HL-60 (cell line): ENCODE data around the gene DPP6.

Experiments
- DNase-seq, 2 experiments: peaks; one replicate each; pipeline ENCODE4 v3.0.0-alpha.2; 2010 to 2020; ENCODE audit warnings: low read depth in 1 of 2, low spot score in 1 of 2
- H3K27ac ChIP-seq: fragments of 250-450 bp; sonication (Bioruptor Pico); replicated peaks from 2 replicates; pipeline ENCODE4 v1.5.1; 2020; ENCODE audit warnings: mild to moderate bottlenecking, moderate library complexity
- H3K27me3 ChIP-seq: fragments of 250-450 bp; sonication (Bioruptor Pico); 2 replicates; pipeline ENCODE4 v1.5.1; 2021; ENCODE audit warnings: mild to moderate bottlenecking, moderate library complexity; ENCODE audit not compliant: insufficient read depth, poor library complexity, severe bottlenecking
- H3K4me3 ChIP-seq: replicated peaks from 2 replicates; pipeline ENCODE4 v1.5.1; 2011; ENCODE audit warnings: mild to moderate bottlenecking, control low read depth, low read length; ENCODE audit not compliant: insufficient read depth
- GABPA ChIP-seq: IDR thresholded peaks from 2 replicates; pipeline ENCODE4 v1.6.1; 2012; ENCODE audit warnings: low read depth
- POLR2AphosphoS5 ChIP-seq: IDR thresholded peaks from 2 replicates; pipeline ENCODE4 v1.6.1; 2012; ENCODE audit warnings: low read depth
- REST ChIP-seq: IDR thresholded peaks from 2 replicates; pipeline ENCODE4 v1.6.1; 2012; ENCODE audit warnings: low read depth; ENCODE audit not compliant: insufficient replicate concordance
- SPI1 ChIP-seq: IDR thresholded peaks from 2 replicates; pipeline ENCODE4 v1.6.1; 2012; ENCODE audit warnings: low read depth, mild to moderate bottlenecking, borderline replicate concordance
- TF ChIP-seq, protein P1 (sequence below): IDR thresholded peaks from one replicate; pipeline ENCODE4 v1.5.1; 2011; ENCODE audit warnings: low read length, control low read depth, inconsistent platforms; ENCODE audit not compliant: insufficient read depth

Gene DPP6

DNA sequence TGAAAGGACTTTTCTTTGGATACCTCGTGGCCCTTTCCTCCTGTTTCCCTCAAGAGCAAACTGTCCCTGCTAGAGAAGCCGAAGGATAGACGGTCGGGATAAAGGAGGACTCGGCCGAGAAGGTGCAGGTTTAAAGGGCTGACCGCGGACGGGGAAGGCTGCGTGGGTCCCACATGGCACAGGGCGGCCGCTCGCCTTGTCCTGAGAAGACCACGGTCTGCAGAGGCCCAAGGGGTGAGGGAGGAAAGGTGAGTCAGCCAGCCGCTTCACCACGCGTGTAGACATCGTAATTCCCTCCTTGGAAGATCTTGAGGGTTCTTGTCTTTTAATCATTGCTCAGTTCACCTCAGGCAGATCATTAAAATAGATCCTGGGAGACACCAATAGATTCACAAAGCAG is 253.8 kb downstream of the DPP6 start:
- H3K4me3 ChIP-seq, result no peak overlapping the region
- no peak for TF ChIP-seq REST
- no peak for TF ChIP-seq SPI1
- H3K27me3 ChIP-seq, result peaks cover 3% of the 10 kb centered on the region
- H3K27ac ChIP-seq, result no peak overlapping the region
- no peak for DNase-seq

DNA sequence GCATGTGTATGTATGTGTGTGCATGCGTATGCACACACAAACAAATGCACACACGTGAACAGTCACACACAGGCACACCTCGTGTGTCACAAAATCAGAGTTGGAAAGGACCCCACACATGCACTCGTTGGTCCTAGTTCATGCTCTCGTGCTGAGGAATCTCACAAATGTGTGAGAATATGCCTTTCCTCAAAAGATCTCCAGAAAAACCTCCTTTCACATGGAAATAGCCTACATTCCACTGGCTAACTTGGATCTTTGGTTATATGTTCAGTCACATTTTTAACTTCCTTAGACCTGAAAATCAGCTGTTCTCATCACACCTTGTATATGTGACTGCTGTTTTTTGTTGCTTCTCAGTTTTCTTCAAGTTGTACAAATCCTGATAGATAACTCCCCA is 256.7 kb downstream of the DPP6 start:
- DNase-seq, result no peak
- Histone ChIP-seq H3K4me3 (no peak overlapping the region), H3K27me3 (peaks cover 3% of the 10 kb centered on the region), H3K27ac (no peak overlapping the region)
- TF ChIP-seq POLR2AphosphoS5, result no peak
- no peak for TF ChIP-seq SPI1
- TF ChIP-seq REST, result no peak

DNA sequence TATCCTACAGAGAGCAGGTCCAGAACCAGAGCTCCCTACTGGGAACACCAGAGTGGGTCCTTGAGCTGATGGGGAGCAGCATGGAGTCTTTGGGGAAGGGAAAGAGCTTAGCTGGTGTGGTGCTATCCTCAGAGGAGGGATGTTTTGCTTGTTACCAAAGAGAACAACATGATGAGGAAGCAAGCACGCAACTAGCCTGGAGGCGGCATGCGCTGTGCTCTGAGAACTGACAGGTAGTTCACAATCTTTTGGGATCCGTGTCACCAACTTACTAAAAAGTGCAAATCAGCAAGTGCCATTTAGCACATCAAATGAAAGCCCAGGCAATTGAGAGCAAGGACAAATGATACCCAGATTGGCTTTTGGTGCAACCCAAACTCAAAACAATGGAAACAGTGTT is 257.9 kb downstream of the DPP6 start:
- Histone ChIP-seq H3K4me3 (no peak overlapping the region), H3K27ac (no peak overlapping the region), H3K27me3 (peaks cover 3% of the 10 kb centered on the region)
- TF ChIP-seq SPI1 (no peak), GABPA (no peak), POLR2AphosphoS5 (no peak), REST (no peak)
- TF ChIP-seq, protein P1, sequence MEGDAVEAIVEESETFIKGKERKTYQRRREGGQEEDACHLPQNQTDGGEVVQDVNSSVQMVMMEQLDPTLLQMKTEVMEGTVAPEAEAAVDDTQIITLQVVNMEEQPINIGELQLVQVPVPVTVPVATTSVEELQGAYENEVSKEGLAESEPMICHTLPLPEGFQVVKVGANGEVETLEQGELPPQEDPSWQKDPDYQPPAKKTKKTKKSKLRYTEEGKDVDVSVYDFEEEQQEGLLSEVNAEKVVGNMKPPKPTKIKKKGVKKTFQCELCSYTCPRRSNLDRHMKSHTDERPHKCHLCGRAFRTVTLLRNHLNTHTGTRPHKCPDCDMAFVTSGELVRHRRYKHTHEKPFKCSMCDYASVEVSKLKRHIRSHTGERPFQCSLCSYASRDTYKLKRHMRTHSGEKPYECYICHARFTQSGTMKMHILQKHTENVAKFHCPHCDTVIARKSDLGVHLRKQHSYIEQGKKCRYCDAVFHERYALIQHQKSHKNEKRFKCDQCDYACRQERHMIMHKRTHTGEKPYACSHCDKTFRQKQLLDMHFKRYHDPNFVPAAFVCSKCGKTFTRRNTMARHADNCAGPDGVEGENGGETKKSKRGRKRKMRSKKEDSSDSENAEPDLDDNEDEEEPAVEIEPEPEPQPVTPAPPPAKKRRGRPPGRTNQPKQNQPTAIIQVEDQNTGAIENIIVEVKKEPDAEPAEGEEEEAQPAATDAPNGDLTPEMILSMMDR, result no peak
- no peak for DNase-seq

DNA sequence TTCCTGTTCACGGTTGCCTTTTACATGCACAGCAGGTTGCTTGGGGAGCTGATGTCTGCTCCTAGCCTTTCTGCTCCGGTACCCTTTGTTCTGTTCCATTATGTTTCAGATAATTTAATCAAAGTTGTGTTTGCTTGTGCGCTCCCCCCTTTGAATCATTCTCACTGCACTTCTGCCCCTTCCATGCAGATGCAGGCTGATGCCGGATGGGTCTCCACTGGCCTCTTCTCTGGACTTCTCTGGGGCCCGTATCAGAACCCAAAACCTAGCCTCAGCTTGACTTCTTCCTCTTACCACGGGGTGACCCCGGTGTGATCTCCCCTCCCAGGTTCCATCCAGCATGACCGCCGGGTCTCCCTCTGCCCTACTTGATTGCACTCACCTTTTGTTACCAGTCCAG is 272.0 kb downstream of the DPP6 start:
- no peak overlapping the region for H3K4me3 ChIP-seq
- H3K27me3 ChIP-seq, result no peaks in the 10 kb centered on the region
- DNase-seq, result no peak
- H3K27ac ChIP-seq, result no peak overlapping the region
- TF ChIP-seq POLR2AphosphoS5 (no peak), SPI1 (no peak), GABPA (no peak), REST (no peak)
- TF ChIP-seq, protein P1, result no peak
